HG03045 (cell line): ENCODE data around the gene DPYSL4.

Experiments
- ATAC-seq: cut with Tn5 transposase; IDR thresholded peaks from one replicate; pipeline ENCODE4 v1.9.1; 2021; ENCODE audit warnings: mild to moderate bottlenecking, moderate library complexity; ENCODE audit not compliant: unreplicated experiment

Gene DPYSL4

DNA sequence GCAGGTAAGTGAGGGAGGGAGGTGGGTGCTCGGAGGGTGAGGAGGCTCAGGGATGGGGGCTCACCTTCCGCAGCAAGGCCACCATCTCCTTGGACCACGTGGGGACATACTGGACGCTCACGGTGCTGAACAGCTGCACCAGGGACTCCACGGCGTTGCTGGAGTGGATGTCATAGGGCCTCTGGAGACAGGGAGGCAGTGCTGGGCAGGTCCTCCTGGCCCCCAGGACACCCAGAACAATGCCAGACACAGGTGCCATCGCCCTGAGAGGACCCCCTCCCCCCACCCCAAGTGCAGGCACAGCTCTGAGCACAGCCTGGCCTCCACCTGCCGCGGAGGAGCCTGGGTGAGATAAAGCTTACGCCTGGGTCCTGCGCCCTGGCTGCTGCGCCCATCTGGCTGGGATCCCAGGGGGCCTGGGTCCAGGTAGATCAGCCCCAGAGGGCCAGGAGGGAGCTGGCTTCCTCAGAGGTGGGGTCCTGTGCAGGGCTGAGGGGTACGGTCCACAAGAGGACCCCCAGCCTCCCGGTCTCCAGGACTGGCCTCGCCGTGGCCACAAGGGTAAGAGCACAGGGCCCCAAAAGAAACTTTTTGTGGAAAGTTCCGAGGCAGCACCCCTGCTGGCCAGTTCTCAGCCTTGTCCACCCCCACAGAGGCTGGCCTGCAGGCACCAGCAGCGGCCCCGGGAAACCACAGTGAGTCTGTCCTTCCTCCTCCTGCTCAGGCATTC is 37.8 kb downstream of the DPYSL4 start:
- no peak for ATAC-seq

- ATAC-seq = no peak
Measured at GRCh38 chr10:132225073-132225848, 38.5 kb downstream of the DPYSL4 start.

GRCh38 chr10:132225849-132226205 is 39.1 kb downstream of the DPYSL4 start:
- ATAC-seq = no peak

- no peak for ATAC-seq
Measured at GRCh38 chr10:132226586-132227405, 40.0 kb downstream of the DPYSL4 start.

DNA sequence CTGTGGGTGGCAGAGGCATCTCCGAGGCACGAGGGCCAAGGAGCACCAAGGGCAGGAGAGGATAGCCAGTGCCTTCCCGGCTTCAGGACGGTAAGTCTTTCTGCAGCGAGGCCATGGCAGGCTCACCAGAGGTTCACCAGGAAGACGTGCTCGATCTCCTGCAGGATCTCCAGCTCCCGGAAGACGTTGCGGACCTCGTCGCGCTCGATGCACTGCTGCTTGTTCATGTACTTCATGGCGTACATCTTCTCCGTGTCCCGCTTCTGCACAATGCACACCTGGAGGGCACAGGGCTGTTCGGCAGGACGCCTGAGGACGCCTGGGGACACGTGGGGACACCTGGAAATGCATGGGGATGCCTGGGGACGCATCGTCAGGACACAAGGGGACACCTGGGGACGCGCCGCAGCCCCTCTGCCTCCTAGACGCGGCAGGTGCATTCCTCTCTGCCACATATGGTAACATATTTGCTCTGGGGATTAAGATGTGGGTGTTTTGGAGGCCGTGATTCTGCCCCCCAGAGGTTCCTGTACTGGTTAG is 41.2 kb downstream of the DPYSL4 start:
- no peak for ATAC-seq

GRCh38 chr10:132228616-132229015 is 41.9 kb downstream of the DPYSL4 start:
- no peak for ATAC-seq

DNA sequence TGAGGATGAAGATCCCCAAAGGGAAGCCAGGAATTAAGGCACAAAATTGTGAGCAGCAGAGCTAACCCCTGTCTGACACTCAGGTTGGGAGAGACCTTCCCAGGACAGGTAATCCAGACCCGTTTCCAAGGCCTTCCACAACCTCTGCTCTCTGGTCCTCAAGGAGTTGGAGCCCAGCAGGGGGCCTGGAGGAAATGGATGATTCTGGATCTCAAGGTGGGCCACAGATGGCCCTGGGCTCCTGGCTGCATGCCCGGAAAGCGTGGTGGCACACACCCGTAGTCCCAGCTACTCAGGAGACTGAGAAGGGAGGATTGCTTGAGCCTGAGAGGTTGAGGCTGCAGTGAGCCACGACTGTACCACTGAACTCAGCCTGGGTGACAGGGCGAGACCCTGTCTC is 42.3 kb downstream of the DPYSL4 start:
- ATAC-seq = no peak

DNA sequence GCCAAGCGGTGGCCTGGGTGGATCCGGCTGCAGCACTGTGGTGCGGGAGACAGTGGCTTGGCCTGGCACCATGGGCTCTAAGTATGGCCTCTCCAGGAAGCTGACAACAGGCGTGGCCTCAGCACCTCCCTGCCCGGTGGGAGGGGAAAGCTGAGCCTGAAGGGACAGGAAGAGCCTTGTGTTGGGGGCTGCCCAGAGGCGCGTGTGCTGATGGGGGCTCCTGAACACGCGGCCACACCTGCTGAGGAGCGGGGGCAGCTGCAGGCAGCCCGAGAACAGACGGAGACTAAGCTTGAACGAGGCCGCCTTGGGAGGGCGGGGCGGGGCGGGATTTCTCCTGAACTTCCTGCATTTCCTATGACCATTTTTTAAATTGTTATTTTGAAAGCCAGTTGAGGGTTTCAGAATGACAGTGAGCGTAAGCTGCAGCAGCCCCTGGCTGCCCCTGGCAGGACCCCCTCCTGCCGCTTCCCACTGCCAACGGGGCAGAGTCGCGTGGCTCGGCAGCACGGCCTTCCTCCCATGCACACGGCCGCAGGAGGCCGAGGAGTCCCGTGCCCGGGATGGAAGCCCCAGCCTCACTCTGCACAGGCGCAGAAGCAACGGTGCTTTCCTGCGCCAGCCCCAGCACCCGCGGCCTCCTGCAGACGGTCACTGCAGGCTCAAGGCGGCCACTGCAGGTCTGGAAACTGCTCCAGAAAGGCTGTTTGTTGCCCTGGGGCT is 43.2 kb downstream of the DPYSL4 start:
- ATAC-seq = peak; percentile 56

DNA sequence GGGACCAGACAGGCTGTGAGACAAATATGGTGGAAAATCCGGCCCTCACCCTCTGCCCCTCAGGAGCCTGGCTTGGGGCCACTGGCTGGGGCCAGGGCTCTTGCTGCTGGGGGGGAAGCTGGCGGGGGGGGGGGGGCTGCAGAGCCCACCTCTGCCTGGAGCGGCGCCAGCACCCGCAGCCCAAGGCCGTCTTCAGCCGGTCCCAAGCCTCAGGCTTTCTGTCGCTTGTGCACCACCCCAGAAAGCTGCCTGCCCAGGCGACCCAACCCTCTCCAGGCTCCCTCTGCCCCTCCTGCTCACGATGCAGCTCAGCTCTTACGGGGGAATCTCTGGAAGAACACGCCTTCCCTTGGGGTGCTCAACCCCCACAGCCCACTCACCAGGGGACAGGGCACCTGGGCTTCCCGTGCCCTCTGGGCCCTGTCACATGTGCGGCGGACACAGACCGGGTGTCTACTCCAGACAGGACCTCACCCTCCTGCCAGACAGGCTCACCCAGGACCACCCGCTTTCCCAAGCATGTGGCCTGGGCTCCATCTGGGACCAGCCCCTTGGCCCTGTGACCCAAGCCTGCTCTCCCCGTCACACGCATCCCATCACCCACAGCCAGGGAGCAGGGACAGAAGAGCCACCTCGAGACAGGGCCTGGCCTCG is 43.9 kb downstream of the DPYSL4 start:
- ATAC-seq = no peak

- no peak for ATAC-seq
Measured at GRCh38 chr10:132231656-132232022, 44.9 kb downstream of the DPYSL4 start.

DNA sequence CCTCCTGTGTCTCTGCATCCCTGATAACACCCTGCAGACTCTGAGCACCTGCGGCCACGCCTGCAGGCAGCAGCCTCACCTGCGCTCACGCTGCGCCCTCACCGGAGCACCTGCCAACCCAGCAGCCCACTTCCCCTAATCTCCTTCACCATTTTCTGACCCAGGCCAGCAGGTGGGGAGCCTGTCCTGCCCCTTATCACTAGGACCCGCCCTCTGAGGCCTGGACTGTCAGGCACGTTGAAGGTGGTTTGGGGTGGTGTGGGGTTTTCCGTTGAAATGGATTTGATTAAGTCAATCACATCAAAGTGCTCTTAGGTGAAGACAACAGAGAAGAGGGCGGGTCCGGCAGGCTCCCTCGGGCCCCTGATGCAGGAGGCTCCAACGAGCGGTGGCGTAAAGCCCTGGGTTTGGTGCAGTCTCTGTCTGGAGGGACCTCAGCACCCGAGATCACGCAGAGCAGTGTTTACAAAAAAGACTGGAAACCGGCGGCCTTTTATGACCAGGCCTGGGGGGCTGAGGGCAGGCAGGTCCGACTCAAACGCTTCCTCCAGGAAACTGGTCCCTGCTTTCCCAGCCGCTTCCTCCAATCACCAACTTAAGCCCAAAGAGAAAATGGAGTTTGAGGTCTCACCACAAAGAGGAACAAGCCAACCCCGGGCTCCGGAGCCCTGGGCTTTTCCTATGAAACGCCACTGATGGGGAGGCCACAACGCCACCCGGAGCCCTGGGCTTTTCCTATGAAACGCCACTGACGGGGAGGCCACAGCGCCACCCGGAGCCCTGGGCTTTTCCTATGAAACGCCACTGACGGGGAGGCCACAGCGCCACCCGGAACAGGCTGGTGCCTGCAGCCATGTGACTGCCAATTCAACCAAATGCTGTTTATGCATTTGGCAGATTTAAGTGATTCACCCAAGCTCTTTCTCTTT is 45.5 kb downstream of the DPYSL4 start:
- no peak for ATAC-seq

GRCh38 chr10:132232981-132233380 is 46.2 kb downstream of the DPYSL4 start:
- no peak for ATAC-seq

DNA sequence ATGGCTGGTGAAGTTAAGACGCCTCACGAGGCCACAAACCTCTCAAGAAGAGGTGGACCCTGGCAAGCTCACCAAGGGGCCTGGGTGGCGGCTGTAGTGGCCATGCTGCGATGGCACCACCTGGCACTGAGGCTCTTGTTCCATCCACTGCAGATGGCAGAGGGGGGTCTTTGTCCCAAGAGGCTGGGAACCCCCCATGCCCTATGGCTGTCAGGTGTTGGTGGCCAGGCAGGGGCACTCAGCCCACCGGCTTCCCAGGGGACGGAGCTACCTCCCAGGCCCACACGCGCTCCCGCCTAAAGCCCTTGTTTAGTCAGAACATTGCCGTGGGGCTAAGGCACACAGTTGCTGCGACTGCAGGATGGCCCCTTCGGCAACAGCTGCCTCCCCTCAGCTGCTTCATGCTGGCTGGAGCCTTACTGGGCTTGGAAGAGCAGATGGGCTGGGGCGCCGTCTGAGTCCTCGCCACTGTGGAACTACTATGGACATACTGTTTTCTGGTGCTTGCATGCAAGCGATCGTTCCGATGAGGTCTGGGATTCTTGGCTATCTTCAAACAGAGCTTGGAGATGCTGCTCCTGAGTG is 46.8 kb downstream of the DPYSL4 start:
- no peak for ATAC-seq

GRCh38 chr10:132234860-132235259 is 48.1 kb downstream of the DPYSL4 start:
- ATAC-seq = no peak

DNA sequence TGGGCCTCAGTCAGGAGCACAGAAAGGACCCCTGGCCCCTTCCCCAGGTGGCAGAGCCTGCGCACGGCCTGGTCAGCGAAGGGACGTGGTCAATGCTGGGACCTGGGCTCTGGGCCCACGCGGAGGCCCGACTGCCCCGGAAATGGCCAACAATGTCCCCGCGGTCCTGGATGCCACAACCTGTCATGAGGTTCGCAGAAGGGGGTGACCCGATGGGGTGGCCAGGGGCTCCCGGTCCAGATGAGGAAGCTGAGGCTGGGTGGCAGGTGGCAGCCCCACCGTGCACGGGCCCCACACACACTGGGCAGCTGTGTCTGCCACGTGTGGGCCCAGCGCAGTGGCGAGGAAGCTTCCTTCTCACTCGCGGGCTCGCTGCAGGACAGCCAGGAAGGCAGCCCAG is 49.4 kb downstream of the DPYSL4 start:
- no peak for ATAC-seq

- ATAC-seq = no peak
Measured at GRCh38 chr10:132236881-132237280, 50.1 kb downstream of the DPYSL4 start.

DNA sequence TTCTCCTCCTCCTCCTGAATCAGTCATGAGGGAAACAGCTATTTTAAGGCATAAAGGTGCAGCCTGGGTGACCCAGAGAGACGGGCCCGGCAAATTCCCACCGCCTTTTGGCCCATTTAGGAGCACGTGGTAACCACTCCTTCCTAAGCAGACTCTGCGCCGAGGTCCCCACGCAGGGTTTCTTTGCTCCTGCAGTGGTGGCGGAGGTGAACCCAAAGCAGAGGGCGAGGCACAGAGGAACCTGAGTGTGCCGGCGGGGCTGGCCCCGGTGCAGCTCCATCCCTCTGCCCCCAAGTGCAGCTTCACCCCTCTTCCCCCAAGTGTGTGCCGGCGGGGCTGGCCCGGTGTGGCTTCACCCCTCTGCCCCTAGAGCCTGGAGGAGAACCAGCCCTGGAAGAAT is 50.6 kb downstream of the DPYSL4 start:
- ATAC-seq = no peak

DNA sequence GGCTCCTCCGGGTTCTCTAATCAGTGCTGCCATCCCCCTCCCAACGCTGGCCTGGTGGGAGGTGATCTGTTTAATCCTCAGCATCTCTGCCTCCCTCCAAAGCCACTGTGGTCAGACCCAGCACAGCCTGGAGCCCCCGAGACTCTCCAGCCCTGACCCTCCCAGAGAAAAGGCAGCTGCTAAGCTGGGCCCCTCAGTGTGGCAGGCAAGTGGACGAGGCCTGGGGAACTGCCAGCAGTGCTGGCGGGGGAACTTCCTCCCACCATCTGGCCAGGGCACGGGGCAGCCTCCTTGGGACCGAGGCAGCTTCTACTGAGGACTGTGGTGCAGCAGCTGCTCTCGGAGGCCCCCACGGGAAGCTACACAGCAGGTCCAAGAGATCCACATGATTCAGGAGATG is 51.1 kb downstream of the DPYSL4 start:
- no peak for ATAC-seq
